GM21526 (cell line): Measurements from ENCODE around the gene FBXL2.
"Not testable (repeated sequence)": the region's sequence is repeated elsewhere in the genome, so short reads cannot be mapped to it uniquely, and the experiment has no call there.

Experiments
- ATAC-seq: cut with Tn5 transposase; IDR thresholded peaks from one replicate; pipeline ENCODE4 v1.9.1; 2021; ENCODE audit warnings: moderate library complexity; ENCODE audit not compliant: unreplicated experiment, low FRiP score

Gene FBXL2

GRCh38 chr3:33424606-33425452 lies 147.6 kb downstream of the FBXL2 start:
- no peak for ATAC-seq

GRCh38 chr3:33425453-33425852 lies 148.2 kb downstream of the FBXL2 start:
- no peak for ATAC-seq

- no peak for ATAC-seq
Observed at GRCh38 chr3:33426068-33426467, 148.8 kb downstream of the FBXL2 start.

- no peak for ATAC-seq
Observed at GRCh38 chr3:33426630-33427317, 149.5 kb downstream of the FBXL2 start.

GRCh38 chr3:33428734-33429133 lies 151.5 kb downstream of the FBXL2 start:
- ATAC-seq, result no peak

- ATAC-seq, result not testable (repeated sequence)
Observed at GRCh38 chr3:33429306-33429705, 152.1 kb downstream of the FBXL2 start.

- ATAC-seq, result no peak
Observed at GRCh38 chr3:33430061-33430460, 152.8 kb downstream of the FBXL2 start.

GRCh38 chr3:33430571-33430970 lies 153.3 kb downstream of the FBXL2 start:
- ATAC-seq, result no peak

- ATAC-seq, result no peak
Observed at GRCh38 chr3:33433843-33434242, 156.6 kb downstream of the FBXL2 start.
